Liver (tissue), 3 donors: ENCODE data around the gene SMAD5.

Experiments
- EGR1 ChIP-seq, 2 donors: IDR thresholded peaks; 2 replicates each; pipeline ENCODE4 v1.6.1; 2016 to 2018; ENCODE audit warnings: antibody characterized with exemption in 2 of 2, low read depth in 2 of 2
- FOXA1 ChIP-seq: IDR thresholded peaks from 2 replicates; pipeline ENCODE4 v1.6.1; 2016; ENCODE audit warnings: antibody characterized with exemption
- GABPA ChIP-seq, 2 donors: IDR thresholded peaks in 1 of 2; conservative IDR thresholded peaks in 1 of 2; 2 replicates each; pipeline ENCODE4 v1.6.1; 2016; ENCODE audit warnings: antibody characterized with exemption in 2 of 2, mild to moderate bottlenecking in 1 of 2, moderate library complexity in 1 of 2
- HNF4A ChIP-seq, 2 donors: conservative IDR thresholded peaks; 2 replicates each; pipeline ENCODE4 v1.6.1; 2016; ENCODE audit warnings: antibody characterized with exemption in 2 of 2, mild to moderate bottlenecking in 2 of 2
- HNF4G ChIP-seq: IDR thresholded peaks from 2 replicates; pipeline ENCODE4 v1.6.1; 2016; ENCODE audit warnings: antibody characterized with exemption
- JUND ChIP-seq, 2 donors: IDR thresholded peaks; 2 replicates each; pipeline ENCODE4 v1.6.1; 2016; ENCODE audit warnings: antibody characterized with exemption in 2 of 2
- RAD21 ChIP-seq, 2 donors: IDR thresholded peaks; 2 replicates each; pipeline ENCODE4 v1.6.1; 2016; ENCODE audit warnings: antibody characterized with exemption in 2 of 2, mild to moderate bottlenecking in 2 of 2
- SP1 ChIP-seq: IDR thresholded peaks from 2 replicates; pipeline ENCODE4 v1.6.1; 2018; ENCODE audit warnings: antibody characterized with exemption, mild to moderate bottlenecking
- TAF1 ChIP-seq: conservative IDR thresholded peaks from 2 replicates; pipeline ENCODE4 v1.6.1; 2016; ENCODE audit warnings: antibody characterized with exemption, mild to moderate bottlenecking
- ZBTB33 ChIP-seq: IDR thresholded peaks from 2 replicates; pipeline ENCODE4 v1.6.1; 2016; ENCODE audit warnings: antibody characterized with exemption
- TF ChIP-seq, protein P1 (sequence below): fragments of 150-350 bp; IDR thresholded peaks from 2 replicates; pipeline ENCODE4 v1.5.1; 2017; ENCODE audit warnings: improper control_type of control experiment, low read depth, low read length; ENCODE audit not compliant: missing input control
- TF ChIP-seq, protein P2 (sequence below): IDR thresholded peaks from 2 replicates; pipeline ENCODE4 v1.6.1; 2016; ENCODE audit warnings: antibody characterized with exemption, mild to moderate bottlenecking
- donor health status: healthy.
- donor health status: healthy.

DNA sequence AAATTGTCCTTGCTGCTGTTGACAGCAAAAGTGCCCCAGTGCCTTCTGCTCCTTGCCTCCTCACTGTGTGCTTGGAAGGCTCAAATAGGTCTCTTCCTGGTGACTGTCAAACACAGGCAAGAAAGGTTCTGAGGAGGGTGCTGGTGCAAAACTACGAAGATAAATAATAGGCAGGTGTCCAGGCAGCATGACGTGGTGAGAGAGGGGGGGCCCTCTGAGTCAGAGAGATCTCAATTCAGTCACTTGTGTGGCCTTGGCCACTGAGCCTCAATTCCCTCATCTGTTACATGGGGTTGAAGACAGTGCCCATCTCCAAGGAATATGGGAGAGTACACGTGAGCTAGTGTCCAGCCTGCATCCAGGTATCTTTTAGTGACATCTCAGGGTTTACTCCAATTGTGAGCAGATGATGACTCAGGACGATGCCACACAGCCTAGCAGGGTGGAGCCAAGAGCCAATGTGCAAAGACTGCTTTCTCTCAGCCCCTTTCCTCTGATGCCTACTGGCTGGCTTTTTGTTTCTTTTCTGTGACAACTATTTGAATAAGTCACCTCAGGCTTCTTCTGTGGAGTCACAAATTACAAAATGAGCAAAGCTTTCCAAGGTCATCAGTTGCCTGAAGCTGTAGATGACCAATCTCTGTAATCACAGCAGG is 90.1 kb downstream of the SMAD5 start:
- TF ChIP-seq, protein P1, sequence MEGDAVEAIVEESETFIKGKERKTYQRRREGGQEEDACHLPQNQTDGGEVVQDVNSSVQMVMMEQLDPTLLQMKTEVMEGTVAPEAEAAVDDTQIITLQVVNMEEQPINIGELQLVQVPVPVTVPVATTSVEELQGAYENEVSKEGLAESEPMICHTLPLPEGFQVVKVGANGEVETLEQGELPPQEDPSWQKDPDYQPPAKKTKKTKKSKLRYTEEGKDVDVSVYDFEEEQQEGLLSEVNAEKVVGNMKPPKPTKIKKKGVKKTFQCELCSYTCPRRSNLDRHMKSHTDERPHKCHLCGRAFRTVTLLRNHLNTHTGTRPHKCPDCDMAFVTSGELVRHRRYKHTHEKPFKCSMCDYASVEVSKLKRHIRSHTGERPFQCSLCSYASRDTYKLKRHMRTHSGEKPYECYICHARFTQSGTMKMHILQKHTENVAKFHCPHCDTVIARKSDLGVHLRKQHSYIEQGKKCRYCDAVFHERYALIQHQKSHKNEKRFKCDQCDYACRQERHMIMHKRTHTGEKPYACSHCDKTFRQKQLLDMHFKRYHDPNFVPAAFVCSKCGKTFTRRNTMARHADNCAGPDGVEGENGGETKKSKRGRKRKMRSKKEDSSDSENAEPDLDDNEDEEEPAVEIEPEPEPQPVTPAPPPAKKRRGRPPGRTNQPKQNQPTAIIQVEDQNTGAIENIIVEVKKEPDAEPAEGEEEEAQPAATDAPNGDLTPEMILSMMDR = no peak
- TF ChIP-seq TAF1 (no peak), ZBTB33 (no peak), HNF4G (no peak), JUND (IDR thresholded peaks at IDR 0.05) (no peak), SP1 (no peak), HNF4A (conservative IDR thresholded peaks at IDR 0.05) (no peak), RAD21 (IDR thresholded peaks at IDR 0.05) (no peak), GABPA (IDR thresholded peaks at IDR 0.05 in 1 of 2, conservative IDR thresholded peaks at IDR 0.05 in 1 of 2) (no peak), EGR1 (IDR thresholded peaks at IDR 0.05; ENCODE audit: low read depth in 2 of 2) (no peak), FOXA1 (no peak)
- TF ChIP-seq, protein P2, sequence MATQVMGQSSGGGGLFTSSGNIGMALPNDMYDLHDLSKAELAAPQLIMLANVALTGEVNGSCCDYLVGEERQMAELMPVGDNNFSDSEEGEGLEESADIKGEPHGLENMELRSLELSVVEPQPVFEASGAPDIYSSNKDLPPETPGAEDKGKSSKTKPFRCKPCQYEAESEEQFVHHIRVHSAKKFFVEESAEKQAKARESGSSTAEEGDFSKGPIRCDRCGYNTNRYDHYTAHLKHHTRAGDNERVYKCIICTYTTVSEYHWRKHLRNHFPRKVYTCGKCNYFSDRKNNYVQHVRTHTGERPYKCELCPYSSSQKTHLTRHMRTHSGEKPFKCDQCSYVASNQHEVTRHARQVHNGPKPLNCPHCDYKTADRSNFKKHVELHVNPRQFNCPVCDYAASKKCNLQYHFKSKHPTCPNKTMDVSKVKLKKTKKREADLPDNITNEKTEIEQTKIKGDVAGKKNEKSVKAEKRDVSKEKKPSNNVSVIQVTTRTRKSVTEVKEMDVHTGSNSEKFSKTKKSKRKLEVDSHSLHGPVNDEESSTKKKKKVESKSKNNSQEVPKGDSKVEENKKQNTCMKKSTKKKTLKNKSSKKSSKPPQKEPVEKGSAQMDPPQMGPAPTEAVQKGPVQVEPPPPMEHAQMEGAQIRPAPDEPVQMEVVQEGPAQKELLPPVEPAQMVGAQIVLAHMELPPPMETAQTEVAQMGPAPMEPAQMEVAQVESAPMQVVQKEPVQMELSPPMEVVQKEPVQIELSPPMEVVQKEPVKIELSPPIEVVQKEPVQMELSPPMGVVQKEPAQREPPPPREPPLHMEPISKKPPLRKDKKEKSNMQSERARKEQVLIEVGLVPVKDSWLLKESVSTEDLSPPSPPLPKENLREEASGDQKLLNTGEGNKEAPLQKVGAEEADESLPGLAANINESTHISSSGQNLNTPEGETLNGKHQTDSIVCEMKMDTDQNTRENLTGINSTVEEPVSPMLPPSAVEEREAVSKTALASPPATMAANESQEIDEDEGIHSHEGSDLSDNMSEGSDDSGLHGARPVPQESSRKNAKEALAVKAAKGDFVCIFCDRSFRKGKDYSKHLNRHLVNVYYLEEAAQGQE = no peak
